Heart left ventricle (tissue), 16 donors: ENCODE measurements around the gene CCDC136. TPM values are rescaled to one million over a fixed set of nuclear protein-coding genes. Genes with fewer than 3 reads are reported as not detected.

Source experiments
- ATAC-seq, 4 donors: fragments of 200-7000 bp; cut with Tn5 transposase; one replicate each; pipeline ENCODE4 v1.9.1; 2020 to 2022; ENCODE audit warnings: moderate library complexity in 4 of 4, mild to moderate bottlenecking in 3 of 4, moderate number of reproducible peaks in 1 of 4
- DNase-seq, 5 donors: peaks; one replicate each; pipeline ENCODE4 v3.0.0-alpha.2; 2020
- H3K27ac ChIP-seq, 12 donors: fragments of 200-600 bp; sonication (generic) in 4 of 12; one replicate each; pipeline versions ENCODE4 v1.5.0 to v1.8.0; 2016 to 2022; ENCODE audit warnings: mild to moderate bottlenecking in 2 of 12
- H3K27me3 ChIP-seq, 9 donors: fragments of 200-600 bp; sonication (generic) in 2 of 9; one replicate each; pipeline versions ENCODE4 v1.5.1 to v1.8.0; 2016 to 2022; ENCODE audit warnings: mild to moderate bottlenecking in 3 of 9
- H3K36me3 ChIP-seq, 9 donors: fragments of 200-600 bp; sonication (generic) in 2 of 9; one replicate each; pipeline versions ENCODE4 v1.5.0 to v1.8.0; 2018 to 2022; ENCODE audit warnings: mild to moderate bottlenecking in 2 of 9
- H3K4me1 ChIP-seq, 12 donors: fragments of 200-600 bp; sonication (generic) in 4 of 12; one replicate each; pipeline versions ENCODE4 v1.5.0 to v1.8.0; 2016 to 2022; ENCODE audit warnings: mild to moderate bottlenecking in 3 of 12
- H3K4me3 ChIP-seq, 12 donors: fragments of 200-600 bp; sonication (generic) in 4 of 12; one replicate each; pipeline versions ENCODE4 v1.5.0 to v1.8.0; 2017 to 2022; ENCODE audit warnings: mild to moderate bottlenecking in 9 of 12, moderate library complexity in 4 of 12
- H3K9me3 ChIP-seq, 12 donors: fragments of 200-600 bp; sonication (generic) in 4 of 12; one replicate each; pipeline versions ENCODE4 v1.5.0 to v1.8.0; 2016 to 2022; ENCODE audit warnings: mild to moderate bottlenecking in 1 of 12
- POLR2A ChIP-seq, 2 donors: fragments of 450-650 bp; IDR thresholded peaks; one replicate each; pipeline ENCODE4 v1.6.1; 2017; ENCODE audit warnings: antibody characterized with exemption in 2 of 2, mild to moderate bottlenecking in 2 of 2, moderate library complexity in 2 of 2
- WGBS, 4 donors: extraction: QIAGEN DNeasy Blood & Tissue Kit in 2 of 4; methylation state at CpG; one replicate each; pipeline versions ENCODE4 v1.1.5 to v1.1.7; 2013 to 2018; 5-methylcytosine and 5-hydroxymethylcytosine counted together
- intact Hi-C, 10 donors: fragments of 100-400 bp; cut with DNase I; formaldehyde crosslinking; loops; one replicate each; pipeline versions ENCODE4 v1.11.1 to v1.14.2; 2022
- polyA plus RNA-seq, 2 donors: library from polyadenylated mRNA; stranded (reverse); fragments of 200-250 nt; gene quantifications; one replicate each; pipeline ENCODE4 v1.2.3, GENCODE V29; 2013
- total RNA-seq, 9 donors: library from RNA; depleted of rRNA in 2 of 9; stranded (reverse); fragments of >200 nt in 2 of 9; fragmentation: NEBNext Ultra II Directional in 3 of 9; extraction: Animal tissue kit (Norgen Biotek cat#: 25700) in 3 of 9; gene quantifications; one replicate each; pipeline versions ENCODE4 v1.1.0 to v1.2.4, GENCODE V29; 2016 to 2023
- TF ChIP-seq, protein P1 (sequence below), 12 donors: fragments of 200-600 bp; sonication (generic) in 4 of 12; IDR thresholded peaks; one replicate each; pipeline versions ENCODE4 v1.5.0 to v1.8.0; 2018 to 2022; ENCODE audit warnings: antibody characterized with exemption in 12 of 12, mild to moderate bottlenecking in 5 of 12
- donor health status: ischemic (EF 13 %, LVEDD 7.1; RV severe dilation, severe dysfunction).
- donor health status: healthy with polysubstance abuse.
- donor health status: DM: no; HTN: yes; CAD: no.
- donor health status: DM: no; HTN: no; CAD: no.
- donor health status: ischemic (EF 25% LVEDD 6.9; RV normal size, moderate dysfunction).
- donor health status: ischemic (EF 25% LVEDD 5.7; RV mildly dilated, moderate dysfunction).
- donor health status: healthy.
- donor health status: DM: yes; HTN: yes; CAD: no.
- donor health status: ischemic (EF 35%, LVEDD 5.7; RV mildly dilated, moderate dysfunction).
- donor health status: nonischemic (EF 11% LVEDD 7.7; RV severe dilation, severe dysfunction).
- donor health status: DM: yes; HTN: yes; CAD: no.
- donor health status: PGD.
- donor health status: ischemic (EF 29% LVEDD 5.4; RV normal size, mild dysfunction).
- donor health status: nonischemic (EF 23%, LVEDD 6.1; RV moderate dilation, normal function).

Gene CCDC136
- total and polyA plus RNA-seq, 11 donors = 6.4 to 22.8 (median 10.4) TPM

DNA sequence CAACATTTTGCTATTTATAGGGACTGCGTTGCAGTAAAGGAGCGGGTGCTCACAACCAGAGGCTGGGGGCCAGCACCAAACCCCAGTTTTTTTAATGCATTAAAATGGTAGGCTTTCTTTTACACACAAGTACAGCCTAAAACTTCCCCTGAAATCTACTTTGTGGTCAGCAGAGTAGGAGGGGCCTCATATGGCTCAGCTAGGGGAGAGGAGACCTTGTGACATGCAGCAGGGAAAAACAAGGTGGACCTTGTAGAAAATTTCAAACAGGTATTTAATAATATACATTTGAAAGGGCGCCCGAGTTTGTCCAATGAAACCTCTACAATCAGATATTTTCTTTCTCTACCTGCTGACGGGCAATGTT lies 1.4 kb downstream of the CCDC136 start:
- 84 to 93% (median 89%) methylated on average over 5 of the region's 5 CpGs for WGBS, 4 donors
- H3K9me3 ChIP-seq = no peaks in the 10 kb centered on the region
- intact Hi-C loops = loop anchor here in 7 of 10 donors (5.0 to 10.0 kb wide), 8 partner anchors 34 to 89 kb away; partner anchors contain the start of genes ATP6V1F (in 2 of the 7), CALU (in 2 of the 7) and FLNC (in 1 of the 7)

GRCh38 chr7:128794020-128794419 lies 2.3 kb downstream of the CCDC136 start:
- ATAC-seq = no peak

More for the DNA sequence above, 1.4 kb downstream of the CCDC136 start:
- no peaks in the 10 kb centered on the region for H3K27me3 ChIP-seq
- ATAC-seq (no peak), DNase-seq (no peak)
- H3K4me3 ChIP-seq = no peak overlapping the region
- peaks cover 0 to 30% (median 19%) of the 10 kb centered on the region in 12 donors for H3K4me1 ChIP-seq
- no peaks in the 10 kb centered on the region for H3K36me3 ChIP-seq
- TF ChIP-seq, protein P1, sequence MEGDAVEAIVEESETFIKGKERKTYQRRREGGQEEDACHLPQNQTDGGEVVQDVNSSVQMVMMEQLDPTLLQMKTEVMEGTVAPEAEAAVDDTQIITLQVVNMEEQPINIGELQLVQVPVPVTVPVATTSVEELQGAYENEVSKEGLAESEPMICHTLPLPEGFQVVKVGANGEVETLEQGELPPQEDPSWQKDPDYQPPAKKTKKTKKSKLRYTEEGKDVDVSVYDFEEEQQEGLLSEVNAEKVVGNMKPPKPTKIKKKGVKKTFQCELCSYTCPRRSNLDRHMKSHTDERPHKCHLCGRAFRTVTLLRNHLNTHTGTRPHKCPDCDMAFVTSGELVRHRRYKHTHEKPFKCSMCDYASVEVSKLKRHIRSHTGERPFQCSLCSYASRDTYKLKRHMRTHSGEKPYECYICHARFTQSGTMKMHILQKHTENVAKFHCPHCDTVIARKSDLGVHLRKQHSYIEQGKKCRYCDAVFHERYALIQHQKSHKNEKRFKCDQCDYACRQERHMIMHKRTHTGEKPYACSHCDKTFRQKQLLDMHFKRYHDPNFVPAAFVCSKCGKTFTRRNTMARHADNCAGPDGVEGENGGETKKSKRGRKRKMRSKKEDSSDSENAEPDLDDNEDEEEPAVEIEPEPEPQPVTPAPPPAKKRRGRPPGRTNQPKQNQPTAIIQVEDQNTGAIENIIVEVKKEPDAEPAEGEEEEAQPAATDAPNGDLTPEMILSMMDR (IDR thresholded peaks at IDR 0.05) = no peak
- TF ChIP-seq POLR2A (IDR thresholded peaks at IDR 0.05) = no peak
- no peak overlapping the region for H3K27ac ChIP-seq

GRCh38 chr7:128794436-128794835 lies 2.7 kb downstream of the CCDC136 start:
- Histone ChIP-seq H3K36me3 (no peaks in the 10 kb centered on the region), H3K27me3 (no peaks in the 10 kb centered on the region), H3K4me1 (peaks cover 0 to 30% (median 19%) of the 10 kb centered on the region in 12 donors), H3K27ac (no peak overlapping the region), H3K4me3 (no peak overlapping the region), H3K9me3 (no peaks in the 10 kb centered on the region)
- ATAC-seq = no peak
- TF ChIP-seq POLR2A (IDR thresholded peaks at IDR 0.05) = no peak
- TF ChIP-seq, protein P1 (IDR thresholded peaks at IDR 0.05) = no peak
- 87 to 95% (median 94%) methylated on average over 8 of the region's 8 CpGs for WGBS, 4 donors
- intact Hi-C loops = loop anchor here in 7 of 10 donors (5.0 to 10.0 kb wide), 8 partner anchors 33 to 88 kb away; partner anchors contain the start of genes ATP6V1F (in 2 of the 7), CALU (in 2 of the 7) and FLNC (in 1 of the 7)
- DNase-seq = no peak

More at GRCh38 chr7:128794020-128794419, 2.3 kb downstream of the CCDC136 start:
- intact Hi-C loops = loop anchor here in 7 of 10 donors (5.0 to 10.0 kb wide), 8 partner anchors 33 to 88 kb away; partner anchors contain the start of genes ATP6V1F (in 2 of the 7), CALU (in 2 of the 7) and FLNC (in 1 of the 7)
- no peaks in the 10 kb centered on the region for H3K9me3 ChIP-seq
- H3K36me3 ChIP-seq = no peaks in the 10 kb centered on the region
- H3K4me3 ChIP-seq = no peak overlapping the region
- TF ChIP-seq, protein P1 (IDR thresholded peaks at IDR 0.05) = peak in 2 of 12 donors; percentile 5 to 19
- no peak for TF ChIP-seq POLR2A (IDR thresholded peaks at IDR 0.05)
- H3K4me1 ChIP-seq = peaks cover 0 to 30% (median 19%) of the 10 kb centered on the region in 12 donors
- no peaks in the 10 kb centered on the region for H3K27me3 ChIP-seq
- WGBS, 4 donors = 67 to 71% (median 68%) methylated on average over 3 of the region's 3 CpGs
- H3K27ac ChIP-seq = no peak overlapping the region
- DNase-seq = no peak

DNA sequence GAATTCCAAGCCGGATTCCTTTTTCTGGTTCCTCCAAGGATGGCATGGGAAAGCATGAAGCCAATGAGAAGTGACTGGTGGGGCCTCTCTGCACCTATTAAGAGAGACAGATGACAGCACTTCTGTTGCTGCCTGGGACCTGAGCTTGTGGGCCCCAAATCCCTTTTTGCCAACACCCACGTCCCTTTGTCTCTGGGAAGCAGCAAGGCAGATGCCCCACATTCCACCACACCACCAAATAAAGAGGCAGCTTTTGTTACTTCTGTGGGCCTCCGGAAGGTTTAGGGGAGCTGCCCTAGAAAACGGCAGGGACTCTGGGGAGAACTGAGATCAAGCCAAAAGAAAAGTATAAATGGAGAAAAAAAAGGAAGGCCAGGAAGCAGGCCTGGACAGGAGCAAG lies 3.4 kb downstream of the CCDC136 start:
- 88 to 90% (median 90%) methylated on average over 4 of the region's 4 CpGs for WGBS, 4 donors
- no peaks in the 10 kb centered on the region for H3K27me3 ChIP-seq
- DNase-seq (no peak), ATAC-seq (no peak)
- H3K4me1 ChIP-seq = peaks cover 0 to 28% (median 18%) of the 10 kb centered on the region in 12 donors
- TF ChIP-seq POLR2A (IDR thresholded peaks at IDR 0.05) = no peak
- TF ChIP-seq, protein P1 (IDR thresholded peaks at IDR 0.05) = no peak
- H3K4me3 ChIP-seq = no peak overlapping the region
- intact Hi-C loops = loop anchor here in 2 of 10 donors (10.0 kb wide), 2 partner anchors 70 to 80 kb away; partner anchors contain the start of gene ATP6V1F (in 1 of the 2)
- H3K9me3 ChIP-seq = no peaks in the 10 kb centered on the region
- no peaks in the 10 kb centered on the region for H3K36me3 ChIP-seq
- H3K27ac ChIP-seq = no peak overlapping the region
